Heart right ventricle (tissue), 16 donors: ENCODE measurements around the gene ARMC9. TPM values are rescaled to one million over a fixed set of nuclear protein-coding genes. Genes with fewer than 3 reads are reported as not detected.

ENCODE experiments used
- ATAC-seq, 8 donors: fragments of 200-7000 bp; cut with Tn5 transposase; one replicate each; pipeline ENCODE4 v1.9.1; 2020; ENCODE audit warnings: mild to moderate bottlenecking in 8 of 8, moderate library complexity in 8 of 8, moderate number of reproducible peaks in 1 of 8
- DNase-seq, 2 donors: peaks; one replicate each; pipeline ENCODE4 v3.0.0-alpha.2; 2020
- H3K27ac ChIP-seq, 10 donors: fragments of 200-600 bp; sonication (generic) in 2 of 10; one replicate each; pipeline versions ENCODE4 v1.5.0 to v1.8.0; 2020 to 2022; ENCODE audit warnings: mild to moderate bottlenecking in 3 of 10
- H3K27me3 ChIP-seq, 7 donors: fragments of 200-600 bp; one replicate each; pipeline ENCODE4 v1.8.0; 2021 to 2022; ENCODE audit warnings: mild to moderate bottlenecking in 2 of 7
- H3K36me3 ChIP-seq, 9 donors: fragments of 200-600 bp; sonication (generic) in 1 of 9; one replicate each; pipeline versions ENCODE4 v1.5.0 to v1.8.0; 2020 to 2022; ENCODE audit warnings: mild to moderate bottlenecking in 2 of 9
- H3K4me1 ChIP-seq, 9 donors: fragments of 200-600 bp; sonication (generic) in 1 of 9; one replicate each; pipeline versions ENCODE4 v1.5.0 to v1.8.0; 2020 to 2022; ENCODE audit warnings: mild to moderate bottlenecking in 4 of 9
- H3K4me3 ChIP-seq, 10 donors: fragments of 200-600 bp; sonication (generic) in 2 of 10; one replicate each; pipeline versions ENCODE4 v1.5.0 to v1.8.0; 2020 to 2022; ENCODE audit warnings: mild to moderate bottlenecking in 7 of 10, moderate library complexity in 2 of 10
- H3K9me3 ChIP-seq, 11 donors: fragments of 200-600 bp in 10 of 11; sonication (generic) in 2 of 11; one replicate each; pipeline versions ENCODE4 v1.5.0 to v1.8.0; 2013 to 2022; ENCODE audit warnings: mild to moderate bottlenecking in 2 of 11, control low read depth in 1 of 11, moderate library complexity in 1 of 11
- WGBS, 2 donors: extraction: QIAGEN DNeasy Blood & Tissue Kit; methylation state at CpG; one replicate each; pipeline ENCODE4 v1.1.7; 2013; ENCODE audit warnings: inconsistent platforms in 1 of 2; 5-methylcytosine and 5-hydroxymethylcytosine counted together
- intact Hi-C, 10 donors: fragments of 100-400 bp; cut with DNase I; formaldehyde crosslinking; loops; one replicate each; pipeline versions ENCODE4 v1.11.1 to v1.14.2; 2022
- polyA plus RNA-seq, 2 donors: library from polyadenylated mRNA; stranded (reverse); fragments of 200-250 nt; gene quantifications; one replicate each; pipeline ENCODE4 v1.2.3, GENCODE V29; 2013
- total RNA-seq, 10 donors: library from RNA; stranded (reverse); fragmentation: NEBNext Ultra II Directional in 3 of 10; extraction: Animal tissue kit (Norgen Biotek cat#: 25700) in 3 of 10; gene quantifications; one replicate each; pipeline versions ENCODE4 v1.2.1 to v1.2.4, GENCODE V29; 2021 to 2023
- TF ChIP-seq, protein P1 (sequence below), 9 donors: fragments of 200-600 bp; sonication (generic) in 2 of 9; IDR thresholded peaks; one replicate each; pipeline versions ENCODE4 v1.5.0 to v1.8.0; 2021 to 2022; ENCODE audit warnings: antibody characterized with exemption in 9 of 9, mild to moderate bottlenecking in 5 of 9, moderate library complexity in 1 of 9
- donor health status: Arrhythmogenic right ventricular cardiomyopathy.
- donor health status: ischemic (EF 13 %, LVEDD 7.1; RV severe dilation, severe dysfunction).
- donor health status: healthy with polysubstance abuse.
- donor health status: DM: no; HTN: yes; CAD: no.
- donor health status: DM: no; HTN: no; CAD: no.
- donor health status: ischemic (EF 25% LVEDD 6.9; RV normal size, moderate dysfunction).
- donor health status: ischemic (EF 25% LVEDD 5.7; RV mildly dilated, moderate dysfunction).
- donor health status: healthy.
- donor health status: DM: yes; HTN: yes; CAD: no.
- donor health status: Ischemic cardiomyopathy.
- donor health status: ischemic (EF 35%, LVEDD 5.7; RV mildly dilated, moderate dysfunction).
- donor health status: nonischemic (EF 11% LVEDD 7.7; RV severe dilation, severe dysfunction).
- donor health status: DM: yes; HTN: yes; CAD: no.
- donor health status: PGD.
- donor health status: ischemic (EF 29% LVEDD 5.4; RV normal size, mild dysfunction).
- donor health status: nonischemic (EF 23%, LVEDD 6.1; RV moderate dilation, normal function).

Gene ARMC9
- total and polyA plus RNA-seq, 12 donors: 1.6 to 6.8 (median 2.3) TPM

DNA sequence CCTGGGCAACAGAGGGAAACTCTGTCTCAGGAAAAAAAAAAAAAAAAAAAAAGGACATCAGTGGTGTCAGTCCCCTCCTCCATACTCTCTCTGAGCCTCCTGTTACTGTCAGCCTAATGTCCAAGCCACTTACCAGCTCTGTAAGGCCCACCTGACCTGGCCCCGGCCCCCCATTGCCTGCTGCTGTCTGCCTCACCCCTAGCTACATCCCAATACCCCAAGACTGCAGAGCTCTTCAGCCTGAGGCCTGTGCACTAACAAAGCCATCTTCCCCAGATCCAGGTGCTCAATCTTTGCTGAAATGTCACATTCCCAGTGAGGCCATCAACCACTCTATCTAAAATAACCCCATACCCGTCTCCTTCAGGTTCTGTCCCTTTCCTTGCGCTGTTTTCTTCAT is 5.7 kb downstream of the ARMC9 start:
- peaks cover 0 to 20% (median 0%) of the 10 kb centered on the region in 9 donors for H3K36me3 ChIP-seq
- no peaks in the 10 kb centered on the region for H3K9me3 ChIP-seq
- H3K4me3 ChIP-seq: no peak overlapping the region
- intact Hi-C loops: loop anchor here in 1 of 10 donors (5.0 kb wide), 1 partner anchor 102 kb away; no protein-coding TSS in a partner anchor
- ATAC-seq (no peak), DNase-seq (no peak)
- WGBS, 2 donors: 96 to 97% methylated on average over 3 of the region's 3 CpGs
- no peaks in the 10 kb centered on the region for H3K27me3 ChIP-seq
- H3K4me1 ChIP-seq: peaks cover 0 to 6% (median 4%) of the 10 kb centered on the region in 9 donors
- no peak overlapping the region for H3K27ac ChIP-seq
- TF ChIP-seq, protein P1, sequence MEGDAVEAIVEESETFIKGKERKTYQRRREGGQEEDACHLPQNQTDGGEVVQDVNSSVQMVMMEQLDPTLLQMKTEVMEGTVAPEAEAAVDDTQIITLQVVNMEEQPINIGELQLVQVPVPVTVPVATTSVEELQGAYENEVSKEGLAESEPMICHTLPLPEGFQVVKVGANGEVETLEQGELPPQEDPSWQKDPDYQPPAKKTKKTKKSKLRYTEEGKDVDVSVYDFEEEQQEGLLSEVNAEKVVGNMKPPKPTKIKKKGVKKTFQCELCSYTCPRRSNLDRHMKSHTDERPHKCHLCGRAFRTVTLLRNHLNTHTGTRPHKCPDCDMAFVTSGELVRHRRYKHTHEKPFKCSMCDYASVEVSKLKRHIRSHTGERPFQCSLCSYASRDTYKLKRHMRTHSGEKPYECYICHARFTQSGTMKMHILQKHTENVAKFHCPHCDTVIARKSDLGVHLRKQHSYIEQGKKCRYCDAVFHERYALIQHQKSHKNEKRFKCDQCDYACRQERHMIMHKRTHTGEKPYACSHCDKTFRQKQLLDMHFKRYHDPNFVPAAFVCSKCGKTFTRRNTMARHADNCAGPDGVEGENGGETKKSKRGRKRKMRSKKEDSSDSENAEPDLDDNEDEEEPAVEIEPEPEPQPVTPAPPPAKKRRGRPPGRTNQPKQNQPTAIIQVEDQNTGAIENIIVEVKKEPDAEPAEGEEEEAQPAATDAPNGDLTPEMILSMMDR (IDR thresholded peaks at IDR 0.05): no peak

DNA sequence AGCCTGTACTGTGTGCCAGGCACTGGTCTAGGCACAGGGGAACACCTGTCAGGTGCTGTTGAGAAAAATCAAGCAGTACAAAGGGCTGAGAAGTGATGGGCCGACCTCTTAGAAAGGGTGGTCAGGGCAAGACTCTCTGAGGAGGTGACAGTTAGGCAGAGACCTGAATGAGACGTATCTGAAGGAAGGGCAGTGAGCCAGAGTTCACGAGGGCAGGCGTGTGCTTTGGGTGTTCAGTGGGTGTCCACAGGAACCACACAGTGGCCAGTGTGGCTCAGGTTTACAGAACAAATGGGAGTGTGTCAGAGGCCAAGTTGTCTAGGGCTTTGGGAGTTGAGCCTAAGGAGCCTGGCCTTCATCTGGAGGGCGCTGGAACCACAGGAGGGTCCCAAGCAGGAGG is 6.2 kb downstream of the ARMC9 start:
- 92 to 94% methylated on average over 5 of the region's 5 CpGs for whole genome bisulfite sequencing, 2 donors
- H3K4me1 ChIP-seq: peaks cover 0 to 2% (median 0%) of the 10 kb centered on the region in 9 donors
- H3K9me3 ChIP-seq: no peaks in the 10 kb centered on the region
- no peaks in the 10 kb centered on the region for H3K27me3 ChIP-seq
- H3K36me3 ChIP-seq: peaks cover 0 to 25% (median 0%) of the 10 kb centered on the region in 9 donors
- DNase-seq (no peak), ATAC-seq (no peak)
- intact Hi-C loops: loop anchor here in 1 of 10 donors (5.0 kb wide), 1 partner anchor 102 kb away; no protein-coding TSS in a partner anchor
- H3K4me3 ChIP-seq: no peak overlapping the region
- TF ChIP-seq, protein P1 (IDR thresholded peaks at IDR 0.05): no peak
- H3K27ac ChIP-seq: no peak overlapping the region

DNA sequence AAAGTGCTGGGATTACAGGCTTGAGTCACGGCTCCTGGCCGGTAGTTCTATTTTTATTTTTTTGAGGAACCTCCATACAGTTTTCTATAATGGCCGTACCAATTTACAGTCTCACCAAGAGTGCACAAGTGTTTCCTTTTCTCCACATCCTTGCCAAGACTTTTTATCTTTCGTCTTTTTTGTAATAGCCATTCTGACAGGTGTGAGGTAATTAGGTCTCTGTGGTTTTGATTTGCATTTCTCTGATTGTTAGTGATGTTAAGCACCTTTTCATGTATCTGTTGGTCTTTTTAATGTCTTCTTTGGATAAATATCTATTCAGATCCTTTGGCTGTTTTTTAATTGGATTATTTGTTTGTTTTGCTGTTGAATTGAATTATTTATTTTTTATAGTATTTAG is 9.3 kb downstream of the ARMC9 start:
- intact Hi-C loops: no loop called here
- Histone ChIP-seq H3K9me3 (no peaks in the 10 kb centered on the region), H3K36me3 (peaks cover 0 to 32% (median 0%) of the 10 kb centered on the region in 9 donors), H3K4me1 (peaks cover 0 to 8% (median 0%) of the 10 kb centered on the region in 9 donors), H3K4me3 (no peak overlapping the region), H3K27me3 (no peaks in the 10 kb centered on the region), H3K27ac (no peak overlapping the region)
- no peak for DNase-seq
- TF ChIP-seq, protein P1 (IDR thresholded peaks at IDR 0.05): no peak
- no peak for ATAC-seq
- WGBS, 2 donors: 77 to 88% methylated on average over 4 of the region's 4 CpGs

DNA sequence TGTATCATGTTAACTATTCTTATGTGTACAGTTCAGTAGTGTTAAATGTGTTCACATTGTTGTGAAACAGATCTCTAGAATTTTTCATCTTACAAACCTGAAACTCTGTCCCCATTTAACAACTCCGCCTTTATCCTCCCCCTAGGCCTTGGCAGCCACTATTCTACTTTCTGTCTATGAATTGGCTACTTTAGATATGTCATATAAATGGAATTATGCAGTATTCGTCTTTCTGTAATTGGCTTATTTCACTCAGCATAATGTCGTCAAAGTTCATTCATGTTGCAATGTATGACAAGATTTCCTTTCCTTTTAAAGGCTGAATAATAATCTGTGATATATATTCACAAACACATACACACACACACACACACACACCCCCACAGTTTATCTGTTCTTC is 12.4 kb downstream of the ARMC9 start:
- Histone ChIP-seq H3K36me3 (peaks cover 0 to 55% (median 0%) of the 10 kb centered on the region in 9 donors), H3K4me3 (no peak overlapping the region), H3K9me3 (no peaks in the 10 kb centered on the region), H3K4me1 (peaks cover 0 to 8% (median 0%) of the 10 kb centered on the region in 9 donors), H3K27ac (no peak overlapping the region), H3K27me3 (no peaks in the 10 kb centered on the region)
- TF ChIP-seq, protein P1 (IDR thresholded peaks at IDR 0.05): no peak
- DNase-seq: no peak
- no peak for ATAC-seq
- 88% methylated on average over 3 of the region's 3 CpGs for WGBS, 2 donors
- intact Hi-C loops: no loop called here
